Fibroblast of lung (primary cell): ENCODE measurements around the gene ZNF333. TPM values are rescaled to one million over a fixed set of nuclear protein-coding genes. Genes with fewer than 3 reads are reported as not detected.

Source experiments
- DNase-seq, 2 donors: peaks; one replicate each; pipeline versions ENCODE4 v3.0.0 to v3.0.0-alpha.2; 2010; ENCODE audit warnings: low read depth in 2 of 2
- H2AFZ ChIP-seq: 2 replicates; pipeline ENCODE4 v1.5.1; 2012; ENCODE audit warnings: low read length, control low read depth, inconsistent platforms
- H3K27ac ChIP-seq: 2 replicates; pipeline ENCODE4 v1.5.1; 2011; ENCODE audit warnings: low read length, control low read depth; ENCODE audit not compliant: insufficient read depth
- H3K27me3 ChIP-seq: 2 replicates; pipeline ENCODE4 v1.5.1; 2011; ENCODE audit warnings: mild to moderate bottlenecking, low read length; ENCODE audit not compliant: control insufficient read depth, insufficient read depth
- H3K36me3 ChIP-seq: 2 replicates; pipeline ENCODE4 v1.5.1; 2011; ENCODE audit warnings: low read length; ENCODE audit not compliant: control insufficient read depth, insufficient read depth
- H3K4me1 ChIP-seq: 2 replicates; pipeline ENCODE4 v1.5.1; 2011; ENCODE audit warnings: low read length; ENCODE audit not compliant: control insufficient read depth, insufficient read depth; ENCODE audit errors: extremely low read depth
- H3K4me2 ChIP-seq: 2 replicates; pipeline ENCODE4 v1.5.1; 2011; ENCODE audit warnings: low read length, control low read depth; ENCODE audit not compliant: insufficient read depth; ENCODE audit errors: extremely low read depth
- H3K4me3 ChIP-seq, 4 experiments: fragments of 200-600 bp in 1 of 4; sonication (generic) in 1 of 4; replicated peaks in 1 of 4; 2 replicates each; pipeline ENCODE4 v1.5.1; 2011 to 2016; ENCODE audit warnings: low read length in 4 of 4, low read depth in 3 of 4, mild to moderate bottlenecking in 3 of 4, control low read depth in 2 of 4, inconsistent platforms in 1 of 4, mixed read lengths in 1 of 4; ENCODE audit not compliant: insufficient read depth in 1 of 4; ENCODE audit errors: control extremely low read depth in 1 of 4
- H3K79me2 ChIP-seq: 2 replicates; pipeline ENCODE4 v1.5.1; 2012; ENCODE audit warnings: mild to moderate bottlenecking, low read length, inconsistent platforms; ENCODE audit not compliant: control insufficient read depth, insufficient read depth
- H3K9ac ChIP-seq: 2 replicates; pipeline ENCODE4 v1.5.1; 2011; ENCODE audit warnings: mild to moderate bottlenecking, low read length, control low read depth; ENCODE audit not compliant: insufficient read depth
- H3K9me3 ChIP-seq: 2 replicates; pipeline ENCODE4 v1.5.1; 2012; ENCODE audit warnings: low read depth, low read length; ENCODE audit not compliant: control insufficient read depth, insufficient read depth
- H4K20me1 ChIP-seq: 2 replicates; pipeline ENCODE4 v1.5.1; 2011; ENCODE audit warnings: low read length; ENCODE audit not compliant: control insufficient read depth, insufficient read depth; ENCODE audit errors: extremely low read depth
- EZH2 ChIP-seq: IDR thresholded peaks from 2 replicates; pipeline ENCODE4 v1.5.1; 2012; ENCODE audit warnings: low read length, control low read depth, mild to moderate bottlenecking; ENCODE audit errors: missing control alignments
- polyA plus RNA-seq, 2 donors: library from polyadenylated mRNA; depleted of rRNA in 1 of 2; stranded (reverse) in 1 of 2; unstranded in 1 of 2; fragments of >200 nt; gene quantifications; 2 replicates each; pipeline ENCODE4 v1.2.1, GENCODE V29; 2011 to 2012; ENCODE audit warnings: missing spikeins in 1 of 2
- total RNA-seq: library from RNA; depleted of rRNA; stranded (reverse); fragments of >200 nt; gene quantifications from 2 replicates; pipeline ENCODE4 v1.2.1, GENCODE V29; 2014
- TF ChIP-seq, protein P1 (sequence below), 2 donors: IDR thresholded peaks in 1 of 2; conservative IDR thresholded peaks in 1 of 2; 1 replicate in 1 of 2; 2 replicates in 1 of 2; pipeline ENCODE4 v1.5.1; 2011 to 2012; ENCODE audit warnings: low read length in 2 of 2, control low read depth in 1 of 2, inconsistent platforms in 1 of 2, low read depth in 1 of 2, mild to moderate bottlenecking in 1 of 2

Gene ZNF333
- total and polyA plus RNA-seq, 2 donors (not counting 1 experiment from before 2014, with no cell fraction given) = 10.0 to 26.9 TPM

- no peak overlapping the region for H3K27ac ChIP-seq
- no peak overlapping the region for H3K4me2 ChIP-seq
- no peaks in the 10 kb centered on the region for H3K79me2 ChIP-seq
- TF ChIP-seq EZH2 = no peak
- TF ChIP-seq, protein P1, sequence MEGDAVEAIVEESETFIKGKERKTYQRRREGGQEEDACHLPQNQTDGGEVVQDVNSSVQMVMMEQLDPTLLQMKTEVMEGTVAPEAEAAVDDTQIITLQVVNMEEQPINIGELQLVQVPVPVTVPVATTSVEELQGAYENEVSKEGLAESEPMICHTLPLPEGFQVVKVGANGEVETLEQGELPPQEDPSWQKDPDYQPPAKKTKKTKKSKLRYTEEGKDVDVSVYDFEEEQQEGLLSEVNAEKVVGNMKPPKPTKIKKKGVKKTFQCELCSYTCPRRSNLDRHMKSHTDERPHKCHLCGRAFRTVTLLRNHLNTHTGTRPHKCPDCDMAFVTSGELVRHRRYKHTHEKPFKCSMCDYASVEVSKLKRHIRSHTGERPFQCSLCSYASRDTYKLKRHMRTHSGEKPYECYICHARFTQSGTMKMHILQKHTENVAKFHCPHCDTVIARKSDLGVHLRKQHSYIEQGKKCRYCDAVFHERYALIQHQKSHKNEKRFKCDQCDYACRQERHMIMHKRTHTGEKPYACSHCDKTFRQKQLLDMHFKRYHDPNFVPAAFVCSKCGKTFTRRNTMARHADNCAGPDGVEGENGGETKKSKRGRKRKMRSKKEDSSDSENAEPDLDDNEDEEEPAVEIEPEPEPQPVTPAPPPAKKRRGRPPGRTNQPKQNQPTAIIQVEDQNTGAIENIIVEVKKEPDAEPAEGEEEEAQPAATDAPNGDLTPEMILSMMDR (conservative IDR thresholded peaks at IDR 0.05 in 1 of 2, IDR thresholded peaks at IDR 0.05 in 1 of 2; ENCODE audit: low read depth in 1 of 2, low read length in 2 of 2) = no peak
- no peak overlapping the region for H3K4me3 ChIP-seq
- no peak overlapping the region for H3K9ac ChIP-seq
- H4K20me1 ChIP-seq = no peaks in the 10 kb centered on the region
- no peak overlapping the region for H2AFZ ChIP-seq
- H3K9me3 ChIP-seq = no peaks in the 10 kb centered on the region
- no peaks in the 10 kb centered on the region for H3K27me3 ChIP-seq
- no peaks in the 10 kb centered on the region for H3K36me3 ChIP-seq
- H3K4me1 ChIP-seq = no peaks in the 10 kb centered on the region
- no peak for DNase-seq
These were observed 39.7 kb upstream of the ZNF333 start for GRCh38 chr19:14650161-14650560.

- Histone ChIP-seq H3K4me2 (no peak overlapping the region), H3K4me1 (no peaks in the 10 kb centered on the region), H3K4me3 (no peak overlapping the region), H3K9ac (no peak overlapping the region), H3K9me3 (no peaks in the 10 kb centered on the region), H4K20me1 (no peaks in the 10 kb centered on the region), H3K36me3 (no peaks in the 10 kb centered on the region), H3K79me2 (no peaks in the 10 kb centered on the region), H2AFZ (no peak overlapping the region), H3K27me3 (no peaks in the 10 kb centered on the region), H3K27ac (no peak overlapping the region)
- no peak for DNase-seq
- no peak for TF ChIP-seq EZH2
These were observed 34.9 kb upstream of the ZNF333 start for GRCh38 chr19:14654786-14655560.

- Histone ChIP-seq H3K79me2 (no peaks in the 10 kb centered on the region), H3K36me3 (no peaks in the 10 kb centered on the region), H3K27me3 (no peaks in the 10 kb centered on the region), H2AFZ (no peak overlapping the region), H3K9ac (no peak overlapping the region), H4K20me1 (no peaks in the 10 kb centered on the region), H3K27ac (no peak overlapping the region), H3K4me3 (no peak overlapping the region), H3K4me1 (no peaks in the 10 kb centered on the region), H3K9me3 (no peaks in the 10 kb centered on the region), H3K4me2 (no peak overlapping the region)
- TF ChIP-seq, protein P1 (conservative IDR thresholded peaks at IDR 0.05 in 1 of 2, IDR thresholded peaks at IDR 0.05 in 1 of 2; ENCODE audit: low read depth in 1 of 2, low read length in 2 of 2) = no peak
- TF ChIP-seq EZH2 = no peak
- DNase-seq = no peak
These were observed 34.1 kb upstream of the ZNF333 start for GRCh38 chr19:14655726-14656125.
